AG04450 (cell line): ENCODE data around the gene SPATA31E1. TPM values are rescaled to one million over a fixed set of nuclear protein-coding genes. Genes with fewer than 3 reads are reported as not detected.

ENCODE experiments used
- CTCF ChIA-PET: fragments of 300-600, 350-600 bp; formaldehyde crosslinking; extraction: SDS; loops from one replicate; lab custom pipeline; 2022; ENCODE audit warnings: antibody characterized with exemption, inconsistent platforms; lab: Charles Lee
- POLR2A ChIA-PET: fragments of 350-600 bp; formaldehyde crosslinking; extraction: SDS; loops from one replicate; lab custom pipeline; 2021; ENCODE audit warnings: antibody characterized with exemption, inconsistent platforms; lab: Yijun Ruan, JAX
- DNase-seq: peaks from one replicate; pipeline ENCODE4 v3.0.0-alpha.2; 2011; ENCODE audit warnings: low read depth, low spot score
- H3K27ac ChIP-seq: one replicate; pipeline ENCODE4 v1.5.1; 2012; ENCODE audit warnings: low read depth, low read length, control low read depth
- H3K27me3 ChIP-seq: one replicate; pipeline ENCODE4 v1.6.0; 2012; ENCODE audit warnings: low read length; ENCODE audit not compliant: control insufficient read depth, insufficient read depth
- H3K4me3 ChIP-seq: 2 replicates; pipeline ENCODE4 v1.5.1; 2011; ENCODE audit warnings: mild to moderate bottlenecking, low read depth, low read length, control low read depth
- H3K9me3 ChIP-seq: 2 replicates; pipeline ENCODE4 v1.5.1; 2012; ENCODE audit warnings: low read length; ENCODE audit not compliant: control insufficient read depth, insufficient read depth
- CTCF ChIP-seq: IDR thresholded peaks from 2 replicates; pipeline ENCODE4 v1.5.1; 2011; ENCODE audit warnings: low read depth, low read length, control low read depth, inconsistent platforms
- polyA plus RNA-seq: library from polyadenylated mRNA; depleted of rRNA; stranded (reverse); fragments of >200 nt; gene quantifications from 2 replicates; pipeline ENCODE4 v1.2.3, GENCODE V29; 2011

Gene SPATA31E1
- polyA plus RNA-seq, 1 experiment: 0.02 TPM

DNA sequence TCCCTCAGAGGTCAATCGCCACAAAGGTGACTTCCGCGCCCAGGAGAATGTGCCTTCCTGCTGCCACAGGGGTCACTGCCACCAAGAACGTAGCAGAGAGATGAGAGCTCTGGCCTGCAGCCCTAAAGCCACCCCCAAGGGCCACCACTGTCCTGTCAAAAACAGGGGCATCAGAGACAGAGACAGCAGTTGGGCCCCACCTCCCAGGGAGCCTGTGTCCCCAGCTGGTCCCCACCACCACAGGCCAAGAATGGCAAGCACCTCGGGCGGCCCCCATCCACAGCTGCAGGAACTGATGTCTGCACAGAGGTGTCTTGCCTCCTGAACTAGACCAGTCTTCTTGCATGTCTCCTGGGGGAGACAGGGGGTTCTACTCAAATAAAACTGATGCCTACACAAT lies 5.8 kb downstream of the SPATA31E1 start:
- ChIA-PET POLR2A (no interaction called here), CTCF (no interaction called here)
- no peak for TF ChIP-seq CTCF
- H3K27me3 ChIP-seq: peaks cover 3% of the 10 kb centered on the region
- no peak for DNase-seq
- no peak overlapping the region for H3K4me3 ChIP-seq
- no peaks in the 10 kb centered on the region; the same call in 1 of the 2 replicates for H3K9me3 ChIP-seq
- H3K27ac ChIP-seq: no peak overlapping the region

- no peak for DNase-seq
- ChIA-PET CTCF (no interaction called here), POLR2A (no interaction called here)
- Histone ChIP-seq H3K4me3 (no peak overlapping the region), H3K9me3 (no peaks in the 10 kb centered on the region; the same call in 1 of the 2 replicates), H3K27ac (no peak overlapping the region), H3K27me3 (peaks cover 3% of the 10 kb centered on the region)
- TF ChIP-seq CTCF: no peak
Measured at GRCh38 chr9:87889065-87889881, 6.6 kb downstream of the SPATA31E1 start.

DNA sequence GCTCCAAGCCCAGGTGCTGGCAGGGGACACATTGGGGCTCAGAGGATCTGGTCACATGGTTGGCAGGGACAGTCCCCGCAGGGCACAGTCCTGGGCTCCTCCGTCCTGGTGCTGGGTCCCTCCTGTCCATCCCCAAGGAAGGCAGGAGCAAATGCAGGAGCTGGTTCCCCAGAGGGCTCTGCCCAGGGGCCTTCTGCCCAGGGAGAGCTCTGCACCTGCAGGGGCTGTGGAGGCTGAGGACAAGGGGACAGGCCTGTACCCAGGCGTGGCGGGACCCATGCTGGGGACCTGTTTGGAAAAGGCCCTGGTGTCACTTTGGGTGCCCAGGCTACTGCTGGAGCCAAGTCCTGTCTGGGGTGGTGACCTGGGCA lies 7.2 kb downstream of the SPATA31E1 start:
- no peak overlapping the region for H3K27ac ChIP-seq
- ChIA-PET POLR2A (no interaction called here), CTCF (no interaction called here)
- TF ChIP-seq CTCF: no peak
- peaks cover 3% of the 10 kb centered on the region for H3K27me3 ChIP-seq
- DNase-seq: no peak
- no peaks in the 10 kb centered on the region; the same call in 1 of the 2 replicates for H3K9me3 ChIP-seq
- H3K4me3 ChIP-seq: no peak overlapping the region

GRCh38 chr9:87890837-87891236 lies 8.2 kb downstream of the SPATA31E1 start:
- no peak for DNase-seq
- Histone ChIP-seq H3K4me3 (no peak overlapping the region), H3K9me3 (no peaks in the 10 kb centered on the region; the same call in 1 of the 2 replicates), H3K27me3 (peaks cover 3% of the 10 kb centered on the region), H3K27ac (no peak overlapping the region)
- ChIA-PET POLR2A (no interaction called here), CTCF (no interaction called here)
- no peak for TF ChIP-seq CTCF

DNA sequence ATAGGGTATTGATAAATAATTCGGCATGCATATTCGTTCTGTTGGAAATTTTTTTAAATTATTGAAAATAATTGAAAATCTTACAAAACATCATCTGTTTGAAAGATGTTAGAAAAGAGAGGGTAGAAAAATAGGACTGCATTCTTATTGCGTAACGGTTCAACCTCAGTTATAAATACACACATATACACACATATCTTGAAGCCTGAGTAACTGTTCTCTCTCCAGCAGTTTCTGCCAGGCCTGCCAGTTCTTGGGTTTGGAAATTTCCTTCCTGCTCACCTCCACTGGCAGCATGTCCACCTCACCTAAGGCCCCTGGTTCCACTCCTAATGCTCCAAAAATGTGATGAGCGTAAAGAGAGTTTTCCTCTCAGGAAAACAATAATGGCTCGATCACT lies 9.1 kb downstream of the SPATA31E1 start:
- POLR2A ChIA-PET: no interaction called here
- CTCF ChIA-PET: no interaction called here
- no peak overlapping the region for H3K27ac ChIP-seq
- peaks cover 3% of the 10 kb centered on the region for H3K27me3 ChIP-seq
- DNase-seq: peak; percentile 23
- TF ChIP-seq CTCF: no peak
- H3K4me3 ChIP-seq: no peak overlapping the region
- H3K9me3 ChIP-seq: no peaks in the 10 kb centered on the region
